GM23338 (cell line): ENCODE measurements around the gene PCP4L1. TPM values are rescaled to one million over a fixed set of nuclear protein-coding genes. Genes with fewer than 3 reads are reported as not detected.

Experiments
- ATAC-seq: fragments of 200-7000 bp; cut with Tn5 transposase; 3 replicates; pipeline ENCODE4 v1.9.1; 2020
- DNase-seq: peaks from one replicate; pipeline ENCODE4 v3.0.0-alpha.2; 2015; ENCODE audit warnings: low spot score
- H2AFZ ChIP-seq: fragments of 200-600 bp; sonication (generic); 2 replicates; pipeline ENCODE4 v1.8.0; 2016; ENCODE audit warnings: antibody characterized with exemption, mild to moderate bottlenecking, moderate library complexity
- H3F3A ChIP-seq: fragments of 200-600 bp; sonication (generic); replicated peaks from 2 replicates; pipeline ENCODE4 v1.8.0; 2017; ENCODE audit warnings: antibody characterized with exemption, mixed run types, low read depth
- H3K27ac ChIP-seq: fragments of 200-600 bp; sonication (generic); 2 replicates; pipeline ENCODE4 v1.6.1; 2016; ENCODE audit warnings: low read depth
- H3K27me3 ChIP-seq: fragments of 200-600 bp; sonication (generic); 2 replicates; pipeline ENCODE4 v1.8.0; 2016; ENCODE audit warnings: mild to moderate bottlenecking, mixed run types, moderate library complexity; ENCODE audit not compliant: insufficient read depth
- H3K36me3 ChIP-seq: fragments of 200-600 bp; sonication (generic); 2 replicates; pipeline ENCODE4 v1.8.0; 2016; ENCODE audit warnings: mild to moderate bottlenecking; ENCODE audit not compliant: insufficient read depth
- H3K4me1 ChIP-seq: fragments of 200-600 bp; sonication (generic); 2 replicates; pipeline ENCODE4 v1.8.0; 2016; ENCODE audit warnings: mild to moderate bottlenecking, moderate library complexity; ENCODE audit not compliant: insufficient read depth
- H3K4me2 ChIP-seq: fragments of 200-600 bp; sonication (generic); 2 replicates; pipeline ENCODE4 v1.7.1; 2017; ENCODE audit warnings: mixed run types
- H3K4me3 ChIP-seq: fragments of 200-600 bp; sonication (generic); 2 replicates; pipeline ENCODE4 v1.6.1; 2016; ENCODE audit warnings: mixed run types
- H3K79me2 ChIP-seq: fragments of 200-600 bp; sonication (generic); replicated peaks from 2 replicates; pipeline ENCODE4 v1.8.0; 2017; ENCODE audit warnings: mild to moderate bottlenecking; ENCODE audit not compliant: insufficient read depth
- H3K9me2 ChIP-seq: fragments of 200-600 bp; sonication (generic); 2 replicates; pipeline ENCODE4 v1.8.0; 2017; ENCODE audit not compliant: insufficient read depth
- H4K20me1 ChIP-seq: fragments of 200-600 bp; sonication (generic); replicated peaks from 2 replicates; pipeline ENCODE4 v1.8.0; 2017; ENCODE audit warnings: mild to moderate bottlenecking; ENCODE audit not compliant: insufficient read depth
- H3K27ac Mint-ChIP-seq: 2 replicates; pipeline ENCODE4 v1.8.0; 2020; ENCODE audit warnings: inconsistent platforms, mild to moderate bottlenecking, moderate library complexity, mixed read lengths
- H3K27me3 Mint-ChIP-seq: 3 replicates; pipeline ENCODE4 v1.8.0; 2022; ENCODE audit warnings: low read depth, mild to moderate bottlenecking, moderate library complexity, mixed read lengths, inconsistent platforms; ENCODE audit not compliant: insufficient read depth, poor library complexity
- H3K36me3 Mint-ChIP-seq: 3 replicates; pipeline ENCODE4 v1.8.0; 2021; ENCODE audit warnings: low read depth, mild to moderate bottlenecking, inconsistent platforms, moderate library complexity, mixed read lengths
- H3K4me1 Mint-ChIP-seq: 3 replicates; pipeline ENCODE4 v1.8.0; 2020; ENCODE audit warnings: mild to moderate bottlenecking, inconsistent platforms, mixed read lengths
- H3K4me3 Mint-ChIP-seq: 3 replicates; pipeline ENCODE4 v1.8.0; 2021; ENCODE audit warnings: moderate library complexity, mild to moderate bottlenecking, inconsistent platforms, mixed read lengths
- H3K9me3 Mint-ChIP-seq: 3 replicates; pipeline ENCODE4 v1.8.0; 2020; ENCODE audit warnings: moderate library complexity, mild to moderate bottlenecking, inconsistent platforms, mixed read lengths
- CREB1 ChIP-seq: fragments of 250-450 bp; sonication (Bioruptor Pico); IDR thresholded peaks from 2 replicates; pipeline ENCODE4 v1.5.0; 2020; ENCODE audit warnings: low read depth, mild to moderate bottlenecking, moderate library complexity
- CTCF ChIP-seq, 2 experiments: fragments of 200-600 bp in 1 of 2; sonication (generic) in 1 of 2; conservative IDR thresholded peaks; 2 replicates each; pipeline versions ENCODE4 v1.5.1 to v1.6.1; 2016 to 2017; ENCODE audit warnings: antibody characterized with exemption in 2 of 2, low read depth in 2 of 2, mild to moderate bottlenecking in 2 of 2, moderate library complexity in 1 of 2
- EZH2 ChIP-seq: fragments of 200-600 bp; sonication (generic); IDR thresholded peaks from one replicate; pipeline ENCODE4 v1.8.0; 2017; ENCODE audit warnings: antibody characterized with exemption, mild to moderate bottlenecking, low read depth; ENCODE audit not compliant: unreplicated experiment
- EZH2phosphoT487 ChIP-seq: fragments of 200-600 bp; sonication (generic); IDR thresholded peaks from one replicate; pipeline ENCODE4 v1.8.1; 2018; ENCODE audit warnings: antibody characterized with exemption; ENCODE audit not compliant: unreplicated experiment
- JUNB ChIP-seq: IDR thresholded peaks from one replicate; pipeline ENCODE4 v1.6.1; 2016; ENCODE audit warnings: antibody characterized with exemption; ENCODE audit not compliant: unreplicated experiment
- NANOG ChIP-seq: IDR thresholded peaks from 2 replicates; pipeline ENCODE4 v1.6.1; 2016; ENCODE audit warnings: antibody characterized with exemption, borderline replicate concordance
- POLR2AphosphoS5 ChIP-seq: IDR thresholded peaks from 2 replicates; pipeline ENCODE4 v1.6.1; 2016; ENCODE audit warnings: antibody characterized with exemption, low read depth
- STAT1 ChIP-seq: IDR thresholded peaks from one replicate; pipeline ENCODE4 v1.6.1; 2016; ENCODE audit warnings: antibody characterized with exemption; ENCODE audit not compliant: unreplicated experiment
- polyA plus RNA-seq: library from polyadenylated mRNA; unstranded; fragments of >200 nt; fragmentation: Nextera tagmentation; extraction: Ambion mirVana; gene quantifications from 2 replicates; pipeline ENCODE4 v1.2.1, GENCODE V29; 2016
- total RNA-seq: library from RNA; depleted of rRNA; stranded (reverse); fragments of >200 nt; shearing (Covaris generic); gene quantifications from 2 replicates; pipeline ENCODE4 v1.2.3, GENCODE V29; 2014
- TF ChIP-seq, protein P1 (sequence below): IDR thresholded peaks from 2 replicates; pipeline ENCODE4 v1.6.1; 2016; ENCODE audit warnings: antibody characterized with exemption
- TF ChIP-seq, protein P2 (sequence below): IDR thresholded peaks from one replicate; pipeline ENCODE4 v1.6.1; 2018; ENCODE audit warnings: antibody characterized with exemption; ENCODE audit not compliant: unreplicated experiment

The PCP4L1 gene
- total and polyA plus RNA-seq, 2 experiments from 2014 or later = 1.4 to 1.7 TPM

DNA sequence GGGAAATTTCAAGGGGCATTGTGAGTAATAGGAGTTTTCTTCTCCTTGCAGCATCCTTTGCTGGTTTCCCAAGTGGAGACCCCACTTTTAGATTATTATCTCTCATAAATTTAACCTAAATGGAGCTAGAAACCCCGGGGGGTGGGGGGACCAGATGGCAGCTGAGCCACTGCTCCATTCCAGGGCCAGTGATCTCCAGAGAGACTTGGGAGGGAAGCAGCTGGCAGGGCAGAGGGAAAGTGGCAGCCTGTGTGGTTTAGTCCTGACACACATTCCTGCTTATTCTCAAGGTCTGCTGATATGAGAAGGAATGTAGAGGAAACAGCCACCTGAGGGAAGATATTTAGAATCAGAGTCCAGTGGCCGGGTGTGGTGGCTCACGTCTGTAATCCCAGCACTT lies 16.3 kb downstream of the PCP4L1 start (continued):
- TF ChIP-seq CREB1 (CRISPR knock-in tag) (no peak), JUNB (no peak), EZH2 (no peak), STAT1 (no peak), CTCF (conservative IDR thresholded peaks at IDR 0.05; ENCODE audit: low read depth in 2 of 2) (no peak)
- TF ChIP-seq, protein P1, sequence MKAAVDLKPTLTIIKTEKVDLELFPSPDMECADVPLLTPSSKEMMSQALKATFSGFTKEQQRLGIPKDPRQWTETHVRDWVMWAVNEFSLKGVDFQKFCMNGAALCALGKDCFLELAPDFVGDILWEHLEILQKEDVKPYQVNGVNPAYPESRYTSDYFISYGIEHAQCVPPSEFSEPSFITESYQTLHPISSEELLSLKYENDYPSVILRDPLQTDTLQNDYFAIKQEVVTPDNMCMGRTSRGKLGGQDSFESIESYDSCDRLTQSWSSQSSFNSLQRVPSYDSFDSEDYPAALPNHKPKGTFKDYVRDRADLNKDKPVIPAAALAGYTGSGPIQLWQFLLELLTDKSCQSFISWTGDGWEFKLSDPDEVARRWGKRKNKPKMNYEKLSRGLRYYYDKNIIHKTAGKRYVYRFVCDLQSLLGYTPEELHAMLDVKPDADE = no peak

DNA sequence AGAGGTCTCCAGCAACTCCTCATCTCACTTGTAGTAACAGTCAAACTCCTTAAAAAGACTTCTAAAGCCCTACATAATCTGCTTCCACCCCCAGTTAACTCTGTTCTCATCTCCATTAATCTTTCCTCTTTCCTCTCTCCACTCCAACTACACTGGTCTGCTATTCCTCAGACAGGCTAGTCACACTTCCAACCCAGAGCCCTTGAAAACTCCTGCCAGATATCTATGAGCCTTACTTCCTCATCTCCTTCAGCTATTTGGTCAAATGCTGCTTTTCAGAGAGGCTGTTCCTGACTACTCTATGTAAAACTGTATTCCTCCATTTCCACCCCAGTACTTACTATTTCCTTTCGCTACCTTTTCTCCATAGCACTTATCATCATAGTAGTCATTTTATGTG lies 24.4 kb downstream of the PCP4L1 start:
- DNase-seq (no peak), ATAC-seq (no peak)
- Histone ChIP-seq H3K4me2 (no peak overlapping the region), H3K27me3 (no peaks in the 10 kb centered on the region), H3K9me2 (no peaks in the 10 kb centered on the region), H3K36me3 (no peaks in the 10 kb centered on the region), H3K4me3 (no peak overlapping the region), H3K4me1 (0 out of 2 replicates have a peak, but pooled peaks cover 7% of the 10 kb centered on the region), H4K20me1 (no peaks in the 10 kb centered on the region), H3K79me2 (no peaks in the 10 kb centered on the region), H2AFZ (no peak overlapping the region), H3K27ac (no peak overlapping the region), H3F3A (0 out of 2 replicates have a peak, but pooled peaks cover 4% of the 10 kb centered on the region)
- Mint-ChIP-seq H3K36me3 (peaks cover 6% of the 10 kb centered on the region), H3K4me3 (no peak overlapping the region), H3K27me3 (peaks cover 4% of the 10 kb centered on the region), H3K4me1 (peaks cover 7% of the 10 kb centered on the region), H3K9me3 (peaks cover 9% of the 10 kb centered on the region; the same call in 2 of the 3 replicates), H3K27ac (no peak overlapping the region)
- TF ChIP-seq EZH2phosphoT487 (no peak), CTCF (conservative IDR thresholded peaks at IDR 0.05; ENCODE audit: low read depth in 2 of 2) (no peak), JUNB (no peak), CREB1 (CRISPR knock-in tag) (no peak), POLR2AphosphoS5 (no peak), NANOG (no peak)
- TF ChIP-seq, protein P2, sequence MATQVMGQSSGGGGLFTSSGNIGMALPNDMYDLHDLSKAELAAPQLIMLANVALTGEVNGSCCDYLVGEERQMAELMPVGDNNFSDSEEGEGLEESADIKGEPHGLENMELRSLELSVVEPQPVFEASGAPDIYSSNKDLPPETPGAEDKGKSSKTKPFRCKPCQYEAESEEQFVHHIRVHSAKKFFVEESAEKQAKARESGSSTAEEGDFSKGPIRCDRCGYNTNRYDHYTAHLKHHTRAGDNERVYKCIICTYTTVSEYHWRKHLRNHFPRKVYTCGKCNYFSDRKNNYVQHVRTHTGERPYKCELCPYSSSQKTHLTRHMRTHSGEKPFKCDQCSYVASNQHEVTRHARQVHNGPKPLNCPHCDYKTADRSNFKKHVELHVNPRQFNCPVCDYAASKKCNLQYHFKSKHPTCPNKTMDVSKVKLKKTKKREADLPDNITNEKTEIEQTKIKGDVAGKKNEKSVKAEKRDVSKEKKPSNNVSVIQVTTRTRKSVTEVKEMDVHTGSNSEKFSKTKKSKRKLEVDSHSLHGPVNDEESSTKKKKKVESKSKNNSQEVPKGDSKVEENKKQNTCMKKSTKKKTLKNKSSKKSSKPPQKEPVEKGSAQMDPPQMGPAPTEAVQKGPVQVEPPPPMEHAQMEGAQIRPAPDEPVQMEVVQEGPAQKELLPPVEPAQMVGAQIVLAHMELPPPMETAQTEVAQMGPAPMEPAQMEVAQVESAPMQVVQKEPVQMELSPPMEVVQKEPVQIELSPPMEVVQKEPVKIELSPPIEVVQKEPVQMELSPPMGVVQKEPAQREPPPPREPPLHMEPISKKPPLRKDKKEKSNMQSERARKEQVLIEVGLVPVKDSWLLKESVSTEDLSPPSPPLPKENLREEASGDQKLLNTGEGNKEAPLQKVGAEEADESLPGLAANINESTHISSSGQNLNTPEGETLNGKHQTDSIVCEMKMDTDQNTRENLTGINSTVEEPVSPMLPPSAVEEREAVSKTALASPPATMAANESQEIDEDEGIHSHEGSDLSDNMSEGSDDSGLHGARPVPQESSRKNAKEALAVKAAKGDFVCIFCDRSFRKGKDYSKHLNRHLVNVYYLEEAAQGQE = no peak
